ENCODE results near the gene MTSS2.
A peak's percentile ranks its signal among the peaks of the same experiment; 100 is the strongest.

MTSS2 gene

GRCh38 chr16:70688246-70688742, 2.4 kb upstream of the MTSS2 start:
- TF ChIP-seq, protein P1, sequence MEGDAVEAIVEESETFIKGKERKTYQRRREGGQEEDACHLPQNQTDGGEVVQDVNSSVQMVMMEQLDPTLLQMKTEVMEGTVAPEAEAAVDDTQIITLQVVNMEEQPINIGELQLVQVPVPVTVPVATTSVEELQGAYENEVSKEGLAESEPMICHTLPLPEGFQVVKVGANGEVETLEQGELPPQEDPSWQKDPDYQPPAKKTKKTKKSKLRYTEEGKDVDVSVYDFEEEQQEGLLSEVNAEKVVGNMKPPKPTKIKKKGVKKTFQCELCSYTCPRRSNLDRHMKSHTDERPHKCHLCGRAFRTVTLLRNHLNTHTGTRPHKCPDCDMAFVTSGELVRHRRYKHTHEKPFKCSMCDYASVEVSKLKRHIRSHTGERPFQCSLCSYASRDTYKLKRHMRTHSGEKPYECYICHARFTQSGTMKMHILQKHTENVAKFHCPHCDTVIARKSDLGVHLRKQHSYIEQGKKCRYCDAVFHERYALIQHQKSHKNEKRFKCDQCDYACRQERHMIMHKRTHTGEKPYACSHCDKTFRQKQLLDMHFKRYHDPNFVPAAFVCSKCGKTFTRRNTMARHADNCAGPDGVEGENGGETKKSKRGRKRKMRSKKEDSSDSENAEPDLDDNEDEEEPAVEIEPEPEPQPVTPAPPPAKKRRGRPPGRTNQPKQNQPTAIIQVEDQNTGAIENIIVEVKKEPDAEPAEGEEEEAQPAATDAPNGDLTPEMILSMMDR (IDR thresholded peaks at IDR 0.05; ENCODE audit: extremely low read depth, missing control alignments): no peak
- no peak for DNase-seq (ENCODE audit: low spot score)

DNA sequence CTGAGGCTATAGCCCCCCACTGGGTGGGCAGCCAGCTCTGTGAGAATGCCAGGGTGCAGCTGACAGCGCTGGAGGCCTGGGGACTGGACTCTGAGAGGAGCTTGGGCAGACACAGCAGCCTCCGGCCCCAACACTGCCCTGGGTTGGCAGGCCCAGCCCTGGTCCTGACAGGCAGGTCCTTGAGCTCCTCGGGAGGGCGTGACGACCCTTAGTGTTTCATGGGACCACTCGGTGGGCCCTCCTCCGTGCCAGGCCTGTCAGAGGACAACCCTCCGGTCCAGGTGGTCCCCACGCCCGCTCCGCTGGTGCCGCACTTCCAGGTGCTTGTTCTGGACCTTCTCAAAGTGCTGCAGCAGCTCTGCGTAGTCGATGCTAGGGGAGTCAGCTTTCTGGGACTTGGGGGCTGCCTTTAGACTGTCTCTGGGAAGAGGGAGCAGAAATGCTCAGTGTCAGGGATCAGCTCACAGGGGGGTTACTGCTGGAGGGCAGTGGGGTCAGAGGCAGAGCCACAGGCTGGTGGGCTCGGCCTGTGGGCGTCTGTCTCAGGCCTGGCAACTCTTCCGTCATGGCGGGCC, 1.9 kb upstream of the MTSS2 start:
- no peak for DNase-seq (ENCODE audit: low spot score)
- TF ChIP-seq, protein P1 (IDR thresholded peaks at IDR 0.05; ENCODE audit: extremely low read depth, missing control alignments): no peak

DNA sequence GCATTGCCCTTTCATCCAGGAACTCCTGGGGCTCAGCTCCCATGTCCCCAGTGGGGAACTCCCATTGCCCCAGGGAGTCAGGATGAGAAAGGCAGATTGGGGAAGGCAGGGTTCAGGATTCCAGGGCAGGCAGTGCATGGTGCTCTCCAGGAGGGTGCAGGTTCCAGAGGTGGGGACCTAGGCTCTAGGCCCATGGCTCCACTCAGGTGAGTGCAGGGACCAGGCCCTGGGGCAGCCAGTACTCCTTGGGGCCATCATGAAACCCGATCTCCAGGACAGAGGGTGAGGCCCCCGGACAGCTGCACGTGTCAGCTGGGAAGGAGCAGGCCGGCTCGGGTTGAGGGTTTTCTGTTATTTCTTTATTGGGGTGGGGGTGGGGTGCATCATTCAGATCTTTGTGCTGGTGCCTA, 1.3 kb upstream of the MTSS2 start:
- TF ChIP-seq, protein P1 (IDR thresholded peaks at IDR 0.05; ENCODE audit: extremely low read depth, missing control alignments): no peak
- DNase-seq (ENCODE audit: low spot score): no peak

GRCh38 chr16:70686376-70687101, 686 bp upstream of the MTSS2 start:
- DNase-seq (ENCODE audit: low spot score): no peak
- TF ChIP-seq, protein P1 (IDR thresholded peaks at IDR 0.05; ENCODE audit: extremely low read depth, missing control alignments): no peak

- TF ChIP-seq, protein P1 (IDR thresholded peaks at IDR 0.05; ENCODE audit: extremely low read depth, missing control alignments): no peak
- DNase-seq (ENCODE audit: low spot score): peak; percentile 70
Measured at GRCh38 chr16:70685061-70685937, 554 bp downstream of the MTSS2 start.

GRCh38 chr16:70684146-70685060, 1.4 kb downstream of the MTSS2 start:
- TF ChIP-seq, protein P1 (IDR thresholded peaks at IDR 0.05; ENCODE audit: extremely low read depth, missing control alignments): no peak
- no peak for DNase-seq (ENCODE audit: low spot score)
